Gastrocnemius medialis (tissue), 4 donors: ENCODE measurements around the gene ALDH1A2. TPM values are rescaled to one million over a fixed set of nuclear protein-coding genes. Genes with fewer than 3 reads are reported as not detected.

Experiments
- ATAC-seq, 2 donors: fragments of 150-250 bp; one replicate each; pipeline ENCODE4 v1.9.1; 2016
- DNase-seq, 2 donors: peaks; one replicate each; pipeline ENCODE4 v3.0.0-alpha.2; 2019
- H3K27ac ChIP-seq, 4 donors: fragments of 200-600 bp; sonication (generic); 1 replicate in 1 of 4; 2 replicates in 3 of 4; pipeline ENCODE4 v1.5.1; 2016 to 2018; ENCODE audit warnings: mild to moderate bottlenecking in 2 of 4, moderate library complexity in 1 of 4
- H3K27me3 ChIP-seq, 3 donors: fragments of 200-600 bp; sonication (generic) in 2 of 3; 1 replicate in 1 of 3; 2 replicates in 2 of 3; pipeline versions ENCODE4 v1.5.1 to v1.6.0; 2016 to 2019; ENCODE audit warnings: mild to moderate bottlenecking in 1 of 3, moderate library complexity in 1 of 3
- H3K36me3 ChIP-seq, 2 donors: fragments of 200-600 bp; sonication (generic) in 1 of 2; one replicate each; pipeline ENCODE4 v1.5.1; 2017 to 2018
- H3K4me1 ChIP-seq, 2 donors: fragments of 200-600 bp; sonication (generic) in 1 of 2; one replicate each; pipeline ENCODE4 v1.5.1; 2016 to 2017; ENCODE audit warnings: mild to moderate bottlenecking in 2 of 2
- H3K4me3 ChIP-seq, 4 donors: fragments of 200-600 bp; sonication (generic) in 3 of 4; 1 replicate in 1 of 4; 2 replicates in 3 of 4; pipeline ENCODE4 v1.5.1; 2016 to 2019; ENCODE audit warnings: mild to moderate bottlenecking in 2 of 4
- H3K9me3 ChIP-seq, 3 donors: fragments of 200-600 bp; sonication (generic) in 2 of 3; 1 replicate in 1 of 3; 2 replicates in 2 of 3; pipeline ENCODE4 v1.5.1; 2016 to 2019
- POLR2A ChIP-seq, 2 donors: fragments of 450-650 bp; IDR thresholded peaks; one replicate each; pipeline ENCODE4 v1.6.1; 2017; ENCODE audit warnings: antibody characterized with exemption in 2 of 2, mild to moderate bottlenecking in 2 of 2, moderate library complexity in 2 of 2
- in situ Hi-C, 4 donors: fragments of 200-750 bp; cut with MboI; loops; one replicate each; pipeline versions ENCODE4 v1.15.0 to v1.8.0; 2017; ENCODE audit warnings: low sequenced_read_pairs in 4 of 4
- intact Hi-C: fragments of 100-400 bp; cut with DNase I; formaldehyde crosslinking; loops from one replicate; pipeline ENCODE4 v1.15.1; 2023; ENCODE audit warnings: low total_unique reads
- total RNA-seq, 4 donors: library from RNA; depleted of rRNA; stranded (reverse); fragments of >200 nt; gene quantifications; one replicate each; pipeline versions ENCODE4 v1.1.0 to v1.2.3, GENCODE V29; 2016
- TF ChIP-seq, protein P1 (sequence below), 5 experiments: fragments of 450-650 bp in 3 of 5; fragments of 200-600 bp in 2 of 5; sonication (generic) in 2 of 5; IDR thresholded peaks in 4 of 5; conservative IDR thresholded peaks in 1 of 5; 1 replicate in 4 of 5; 2 replicates in 1 of 5; pipeline ENCODE4 v1.5.1; 2016 to 2019; ENCODE audit warnings: antibody characterized with exemption in 5 of 5, mild to moderate bottlenecking in 3 of 5, moderate library complexity in 3 of 5

ALDH1A2 gene
- total RNA-seq, 4 donors from 2014 or later: 3.5 to 26.7 (median 5.8) TPM

GRCh38 chr15:57921371-57921770 is 144.1 kb downstream of the ALDH1A2 start:
- no peaks in the 10 kb centered on the region for H3K9me3 ChIP-seq
- no peaks in the 10 kb centered on the region for H3K27me3 ChIP-seq
- DNase-seq: peak in 1 of 2 donors; percentile 30
- ATAC-seq: peak; percentile 19 to 23
- peaks cover 15 to 27% of the 10 kb centered on the region in 2 donors for H3K4me1 ChIP-seq
- in situ Hi-C loops: no loop called here
- no peak for TF ChIP-seq POLR2A (IDR thresholded peaks at IDR 0.05)
- TF ChIP-seq, protein P1, sequence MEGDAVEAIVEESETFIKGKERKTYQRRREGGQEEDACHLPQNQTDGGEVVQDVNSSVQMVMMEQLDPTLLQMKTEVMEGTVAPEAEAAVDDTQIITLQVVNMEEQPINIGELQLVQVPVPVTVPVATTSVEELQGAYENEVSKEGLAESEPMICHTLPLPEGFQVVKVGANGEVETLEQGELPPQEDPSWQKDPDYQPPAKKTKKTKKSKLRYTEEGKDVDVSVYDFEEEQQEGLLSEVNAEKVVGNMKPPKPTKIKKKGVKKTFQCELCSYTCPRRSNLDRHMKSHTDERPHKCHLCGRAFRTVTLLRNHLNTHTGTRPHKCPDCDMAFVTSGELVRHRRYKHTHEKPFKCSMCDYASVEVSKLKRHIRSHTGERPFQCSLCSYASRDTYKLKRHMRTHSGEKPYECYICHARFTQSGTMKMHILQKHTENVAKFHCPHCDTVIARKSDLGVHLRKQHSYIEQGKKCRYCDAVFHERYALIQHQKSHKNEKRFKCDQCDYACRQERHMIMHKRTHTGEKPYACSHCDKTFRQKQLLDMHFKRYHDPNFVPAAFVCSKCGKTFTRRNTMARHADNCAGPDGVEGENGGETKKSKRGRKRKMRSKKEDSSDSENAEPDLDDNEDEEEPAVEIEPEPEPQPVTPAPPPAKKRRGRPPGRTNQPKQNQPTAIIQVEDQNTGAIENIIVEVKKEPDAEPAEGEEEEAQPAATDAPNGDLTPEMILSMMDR (IDR thresholded peaks at IDR 0.05 in 4 of 5, conservative IDR thresholded peaks at IDR 0.05 in 1 of 5): no peak
- H3K36me3 ChIP-seq: no peaks in the 10 kb centered on the region
- H3K27ac ChIP-seq: peak overlapping the region in 3 of 4 donors; percentile 5 to 32 (median 29)
- no peak overlapping the region for H3K4me3 ChIP-seq
- intact Hi-C loops: no loop called here

GRCh38 chr15:57920911-57921310 is 144.6 kb downstream of the ALDH1A2 start:
- DNase-seq (no peak), ATAC-seq (peak in 1 of 2 donors; percentile 32)
- Histone ChIP-seq H3K4me3 (no peak overlapping the region), H3K36me3 (no peaks in the 10 kb centered on the region), H3K9me3 (no peaks in the 10 kb centered on the region), H3K4me1 (peaks cover 15 to 27% of the 10 kb centered on the region in 2 donors), H3K27me3 (no peaks in the 10 kb centered on the region), H3K27ac (peak overlapping the region in 1 of 4 donors; percentile 29)
- in situ Hi-C loops: no loop called here
- TF ChIP-seq, protein P1 (IDR thresholded peaks at IDR 0.05 in 4 of 5, conservative IDR thresholded peaks at IDR 0.05 in 1 of 5): no peak
- no peak for TF ChIP-seq POLR2A (IDR thresholded peaks at IDR 0.05)
- intact Hi-C loops: no loop called here

GRCh38 chr15:57919754-57920153 is 145.8 kb downstream of the ALDH1A2 start:
- no peak overlapping the region for H3K4me3 ChIP-seq
- no peaks in the 10 kb centered on the region for H3K27me3 ChIP-seq
- H3K4me1 ChIP-seq: peaks cover 15 to 27% of the 10 kb centered on the region in 2 donors
- DNase-seq (no peak), ATAC-seq (no peak)
- no peak overlapping the region for H3K27ac ChIP-seq
- intact Hi-C loops (no loop called here), in situ Hi-C loops (no loop called here)
- H3K36me3 ChIP-seq: no peaks in the 10 kb centered on the region
- no peak for TF ChIP-seq POLR2A (IDR thresholded peaks at IDR 0.05)
- TF ChIP-seq, protein P1 (IDR thresholded peaks at IDR 0.05 in 4 of 5, conservative IDR thresholded peaks at IDR 0.05 in 1 of 5): no peak
- H3K9me3 ChIP-seq: no peaks in the 10 kb centered on the region

GRCh38 chr15:57917998-57918397 is 147.5 kb downstream of the ALDH1A2 start:
- in situ Hi-C loops (no loop called here), intact Hi-C loops (no loop called here)
- Histone ChIP-seq H3K27ac (no peak overlapping the region), H3K4me1 (peaks cover 13 to 19% of the 10 kb centered on the region in 2 donors), H3K9me3 (no peaks in the 10 kb centered on the region), H3K36me3 (no peaks in the 10 kb centered on the region), H3K4me3 (no peak overlapping the region), H3K27me3 (no peaks in the 10 kb centered on the region)
- no peak for DNase-seq
- no peak for TF ChIP-seq POLR2A (IDR thresholded peaks at IDR 0.05)
- TF ChIP-seq, protein P1 (IDR thresholded peaks at IDR 0.05 in 4 of 5, conservative IDR thresholded peaks at IDR 0.05 in 1 of 5): no peak
- no peak for ATAC-seq

- Histone ChIP-seq H3K4me3 (no peak overlapping the region), H3K27me3 (no peaks in the 10 kb centered on the region), H3K36me3 (no peaks in the 10 kb centered on the region), H3K9me3 (no peaks in the 10 kb centered on the region), H3K4me1 (peaks cover 2 to 10% of the 10 kb centered on the region in 2 donors), H3K27ac (no peak overlapping the region)
- TF ChIP-seq POLR2A (IDR thresholded peaks at IDR 0.05): no peak
- TF ChIP-seq, protein P1 (IDR thresholded peaks at IDR 0.05 in 4 of 5, conservative IDR thresholded peaks at IDR 0.05 in 1 of 5): no peak
- in situ Hi-C loops: no loop called here
- intact Hi-C loops: no loop called here
- ATAC-seq (no peak), DNase-seq (no peak)
Measured at GRCh38 chr15:57916695-57917094, 148.8 kb downstream of the ALDH1A2 start.
